ENCODE data around the gene SAMD14. TPM values are rescaled to one million over a fixed set of nuclear protein-coding genes. Genes with fewer than 3 reads are reported as not detected.

Gene SAMD14
- total and polyA plus RNA-seq, 2 of the 4 experiments (the other 2 are of a cell fraction): 1.4 to 6.2 TPM

- no peak for DNase-seq
Measured at GRCh38 chr17:50125420-50125997, 4.5 kb downstream of the SAMD14 start.

More at GRCh38 chr17:50125420-50125997, 4.5 kb downstream of the SAMD14 start:
- no peak overlapping the region for H4K5ac ChIP-seq (ENCODE audit: low read depth, low read length)
- H2AK5ac ChIP-seq (ENCODE audit: low read depth, low read length): no peak overlapping the region
- no peak overlapping the region for H3K56ac ChIP-seq (ENCODE audit: extremely low read depth, insufficient read depth, low read length)
- no peak overlapping the region for H3K4me2 ChIP-seq (ENCODE audit: low read depth, low read length)
- H3K9ac ChIP-seq (ENCODE audit: low read depth, low read length): no peak overlapping the region
- H3K18ac ChIP-seq (ENCODE audit: low read depth, low read length): no peak overlapping the region
- ATAC-seq (ENCODE audit: low read depth): no peak
- H2BK120ac ChIP-seq (ENCODE audit: low read depth, low read length): no peak overlapping the region
- H3K14ac ChIP-seq (replicated peaks; ENCODE audit: low read depth, low read length): no peak overlapping the region
- no peaks in the 10 kb centered on the region for H3K9me3 ChIP-seq (ENCODE audit: control insufficient read depth, insufficient read depth, low read length)
- H3K27ac ChIP-seq (ENCODE audit: insufficient read depth, low read length): no peak overlapping the region
- H3K4ac ChIP-seq (ENCODE audit: low read depth, low read length): no peak overlapping the region
- H3K27me3 ChIP-seq (ENCODE audit: control insufficient read depth, insufficient read depth, low read length): no peaks in the 10 kb centered on the region
- H4K91ac ChIP-seq (ENCODE audit: insufficient read depth, low read depth, low read length): no peak overlapping the region
- H4K8ac ChIP-seq (ENCODE audit: low read depth in 2 of 2, low read length in 2 of 2): no peak overlapping the region
- no peak overlapping the region for H2AFZ ChIP-seq (replicated peaks; ENCODE audit: low read length, poor library complexity)
- H2BK5ac ChIP-seq (ENCODE audit: low read depth, low read length, poor library complexity, severe bottlenecking): no peak overlapping the region
- no peak overlapping the region for H3K4me3 ChIP-seq (ENCODE audit: insufficient read depth, low read depth, low read length)
- H3K79me1 ChIP-seq (ENCODE audit: low read depth in 1 of 2, low read length in 2 of 2): peaks cover 3 to 21% of the 10 kb centered on the region in 2 experiments; a peak in 3 of 4 replicates
- H3K9me1 ChIP-seq (ENCODE audit: insufficient read depth, low read length): peaks cover 20% of the 10 kb centered on the region; the same call in 1 of the 2 replicates
- CTCF ChIA-PET: interaction anchor here (1.0 kb wide), 1 partner anchor 271 kb away, joined by 3 read pairs; the partner anchor contains the start of gene LRRC59
- in situ Hi-C loops (cut with MboI; ENCODE audit: low sequenced_read_pairs): no loop called here
- POLR2A ChIA-PET (ENCODE audit: unreplicated experiment): interaction anchor here (0.7 kb wide), 1 partner anchor 34 kb away, joined by 4 read pairs; no protein-coding TSS in a partner anchor
- no peaks in the 10 kb centered on the region for H4K20me1 ChIP-seq (ENCODE audit: insufficient read depth, low read length)
- TF ChIP-seq CHD1 (IDR thresholded peaks at IDR 0.05; ENCODE audit: low read depth, low read length) (no peak), RFX5 (IDR thresholded peaks at IDR 0.05; ENCODE audit: low read depth, low read length) (no peak), SMC3 (IDR thresholded peaks at IDR 0.05; ENCODE audit: low read depth, low read length) (no peak), CTCF (conservative IDR thresholded peaks at IDR 0.05; ENCODE audit: low read depth, low read length) (no peak), CEBPB (IDR thresholded peaks at IDR 0.05; ENCODE audit: low read depth, low read length) (no peak), USF2 (IDR thresholded peaks at IDR 0.05; ENCODE audit: low read depth, low read length) (no peak), MXI1 (IDR thresholded peaks at IDR 0.05; ENCODE audit: borderline replicate concordance, low read depth, low read length) (no peak), NFE2L2 (IDR thresholded peaks at IDR 0.05; ENCODE audit: low read depth, low read length) (no peak), POLR2A (IDR thresholded peaks at IDR 0.05; ENCODE audit: low read depth, low read length) (no peak)
- H3K4me1 ChIP-seq (ENCODE audit: control insufficient read depth, insufficient read depth, low read length): peaks cover 15% of the 10 kb centered on the region
- WGBS, 2 experiments (ENCODE audit: extremely low coverage in 2 of 2, insufficient read length in 1 of 2): 95% methylated on average over 3 of the region's 4 CpGs; no CpG with 5 or more reads in 1 of the 2 experiments
- H2BK15ac ChIP-seq (ENCODE audit: low read depth, low read length): no peak overlapping the region
- H2BK20ac ChIP-seq (ENCODE audit: low read depth, low read length): no peak overlapping the region
- dilution Hi-C loops (cut with HindIII; ENCODE audit: low sequenced_read_pairs, unreplicated experiment): no loop called here
- intact Hi-C loops (cut with micrococcal nuclease): no loop called here
- peaks cover 4% of the 10 kb centered on the region; the same call in 1 of the 2 replicates for H3K36me3 ChIP-seq (ENCODE audit: control insufficient read depth, insufficient read depth, low read length)
- no TSS peak for BruUV-seq (replicated peaks)
- no peak overlapping the region for H3K23ac ChIP-seq (ENCODE audit: low read depth, low read length)
- H2AK9ac ChIP-seq (replicated peaks; ENCODE audit: low read depth, low read length, poor library complexity): no peak overlapping the region
